GM21737 (cell line): ENCODE data around the gene MYO5B.

ENCODE experiments used
- ATAC-seq: cut with Tn5 transposase; IDR thresholded peaks from one replicate; pipeline ENCODE4 v1.9.1; 2021; ENCODE audit warnings: mild to moderate bottlenecking, moderate library complexity; ENCODE audit not compliant: unreplicated experiment

Gene MYO5B

GRCh38 chr18:50030146-50030545 is 164.8 kb downstream of the MYO5B start:
- no peak for ATAC-seq

- no peak for ATAC-seq
Measured at GRCh38 chr18:50027996-50028395, 167.0 kb downstream of the MYO5B start.

- no peak for ATAC-seq
Measured at GRCh38 chr18:50024466-50024865, 170.5 kb downstream of the MYO5B start.

GRCh38 chr18:50022985-50023384 is 172.0 kb downstream of the MYO5B start:
- no peak for ATAC-seq

GRCh38 chr18:50014606-50015005 is 180.3 kb downstream of the MYO5B start:
- ATAC-seq = no peak

GRCh38 chr18:50013363-50014138 is 181.4 kb downstream of the MYO5B start:
- no peak for ATAC-seq

GRCh38 chr18:50011813-50012435 is 183.0 kb downstream of the MYO5B start:
- no peak for ATAC-seq

GRCh38 chr18:50009773-50010335 is 185.1 kb downstream of the MYO5B start:
- ATAC-seq = peak; percentile 74

- ATAC-seq = no peak
Measured at GRCh38 chr18:50008306-50008705, 186.6 kb downstream of the MYO5B start.

GRCh38 chr18:50006470-50007046 is 188.4 kb downstream of the MYO5B start:
- no peak for ATAC-seq

- no peak for ATAC-seq
Measured at GRCh38 chr18:50004013-50004412, 190.9 kb downstream of the MYO5B start.

- ATAC-seq = no peak
Measured at GRCh38 chr18:50002781-50003180, 192.2 kb downstream of the MYO5B start.

GRCh38 chr18:50000227-50000626 is 194.7 kb downstream of the MYO5B start:
- no peak for ATAC-seq

GRCh38 chr18:49999128-49999527 is 195.8 kb downstream of the MYO5B start:
- no peak for ATAC-seq

GRCh38 chr18:49997558-49997957 is 197.4 kb downstream of the MYO5B start:
- ATAC-seq = no peak

- no peak for ATAC-seq
Measured at GRCh38 chr18:49994410-49994809, 200.5 kb downstream of the MYO5B start.

GRCh38 chr18:49993299-49993698 is 201.6 kb downstream of the MYO5B start:
- ATAC-seq = no peak

GRCh38 chr18:49988733-49989132 is 206.2 kb downstream of the MYO5B start:
- ATAC-seq = no peak

GRCh38 chr18:49988101-49988500 is 206.8 kb downstream of the MYO5B start:
- ATAC-seq = no peak

- ATAC-seq = no peak
Measured at GRCh38 chr18:49985236-49985635, 209.7 kb downstream of the MYO5B start.

GRCh38 chr18:49980896-49981295 is 214.1 kb downstream of the MYO5B start:
- ATAC-seq = no peak
